Suprapubic skin (tissue), 4 donors: ENCODE measurements around the gene ARFGEF3. TPM values are rescaled to one million over a fixed set of nuclear protein-coding genes. Genes with fewer than 3 reads are reported as not detected.

Source experiments
- DNase-seq, 2 donors: peaks; one replicate each; pipeline ENCODE4 v3.0.0-alpha.2; 2019; ENCODE audit warnings: low spot score in 2 of 2
- H3K27ac ChIP-seq: fragments of 200-600 bp; sonication (generic); one replicate; pipeline ENCODE4 v1.5.1; 2019
- H3K27me3 ChIP-seq: fragments of 200-600 bp; sonication (generic); one replicate; pipeline ENCODE4 v1.5.1; 2019
- H3K36me3 ChIP-seq: fragments of 200-600 bp; sonication (generic); one replicate; pipeline ENCODE4 v1.5.1; 2019
- H3K4me1 ChIP-seq: fragments of 200-600 bp; sonication (generic); one replicate; pipeline ENCODE4 v1.5.1; 2019
- H3K4me3 ChIP-seq: fragments of 200-600 bp; sonication (generic); one replicate; pipeline ENCODE4 v1.5.1; 2019; ENCODE audit warnings: mild to moderate bottlenecking
- H3K9me3 ChIP-seq: fragments of 200-600 bp; sonication (generic); one replicate; pipeline ENCODE4 v1.5.1; 2019
- EP300 ChIP-seq: sonication (generic); formaldehyde crosslinking; IDR thresholded peaks from one replicate; pipeline ENCODE4 v1.6.1; 2017; ENCODE audit warnings: antibody characterized with exemption
- POLR2A ChIP-seq, 2 donors: fragments of 450-650 bp; IDR thresholded peaks; one replicate each; pipeline ENCODE4 v1.6.1; 2017; ENCODE audit warnings: antibody characterized with exemption in 2 of 2, mild to moderate bottlenecking in 2 of 2, moderate library complexity in 2 of 2
- POLR2AphosphoS5 ChIP-seq, 3 donors: sonication (generic); formaldehyde crosslinking; IDR thresholded peaks; one replicate each; pipeline ENCODE4 v1.6.1; 2017; ENCODE audit warnings: antibody characterized with exemption in 3 of 3
- WGBS: methylation state at CpG from one replicate; pipeline ENCODE4 v1.1.5; 2018; 5-methylcytosine and 5-hydroxymethylcytosine counted together
- total RNA-seq, 4 donors: library from RNA; depleted of rRNA; stranded (reverse); fragments of >200 nt; gene quantifications; one replicate each; pipeline ENCODE4 v1.1.0, GENCODE V29; 2016
- TF ChIP-seq, protein P1 (sequence below), 2 donors: fragments of 200-600 bp in 1 of 2; fragments of 450-650 bp in 1 of 2; sonication (generic) in 1 of 2; IDR thresholded peaks; one replicate each; pipeline ENCODE4 v1.5.1; 2016 to 2019; ENCODE audit warnings: antibody characterized with exemption in 2 of 2, mild to moderate bottlenecking in 1 of 2, moderate library complexity in 1 of 2

The ARFGEF3 gene
- total RNA-seq, 4 donors from 2014 or later: 5.1 to 20.6 (median 9.6) TPM

DNA sequence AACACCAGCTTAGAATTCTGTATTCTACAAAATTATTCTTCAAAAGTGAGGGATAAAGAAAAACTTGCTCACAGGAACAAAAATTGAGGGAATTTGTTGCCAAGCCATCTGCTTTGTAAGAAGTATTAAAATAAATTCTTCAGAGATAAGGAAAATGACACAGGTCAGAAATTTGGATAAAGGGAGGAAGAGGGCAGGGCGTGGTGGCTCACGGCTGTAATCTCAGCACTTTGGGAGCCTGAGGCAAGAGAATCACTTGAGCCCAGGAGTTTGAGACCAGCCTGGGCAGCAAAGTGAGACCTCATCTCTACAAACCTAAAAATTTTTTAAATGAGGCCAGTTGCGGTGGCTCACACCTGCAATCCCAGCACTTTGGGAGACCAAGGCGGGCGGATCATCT lies 227.8 kb downstream of the ARFGEF3 start:
- Histone ChIP-seq H3K36me3 (no peaks in the 10 kb centered on the region), H3K4me3 (no peak overlapping the region), H3K9me3 (no peaks in the 10 kb centered on the region), H3K27me3 (no peaks in the 10 kb centered on the region), H3K4me1 (no peaks in the 10 kb centered on the region), H3K27ac (no peak overlapping the region)
- WGBS: 84% methylated on average over 5 of the region's 5 CpGs
- TF ChIP-seq, protein P1, sequence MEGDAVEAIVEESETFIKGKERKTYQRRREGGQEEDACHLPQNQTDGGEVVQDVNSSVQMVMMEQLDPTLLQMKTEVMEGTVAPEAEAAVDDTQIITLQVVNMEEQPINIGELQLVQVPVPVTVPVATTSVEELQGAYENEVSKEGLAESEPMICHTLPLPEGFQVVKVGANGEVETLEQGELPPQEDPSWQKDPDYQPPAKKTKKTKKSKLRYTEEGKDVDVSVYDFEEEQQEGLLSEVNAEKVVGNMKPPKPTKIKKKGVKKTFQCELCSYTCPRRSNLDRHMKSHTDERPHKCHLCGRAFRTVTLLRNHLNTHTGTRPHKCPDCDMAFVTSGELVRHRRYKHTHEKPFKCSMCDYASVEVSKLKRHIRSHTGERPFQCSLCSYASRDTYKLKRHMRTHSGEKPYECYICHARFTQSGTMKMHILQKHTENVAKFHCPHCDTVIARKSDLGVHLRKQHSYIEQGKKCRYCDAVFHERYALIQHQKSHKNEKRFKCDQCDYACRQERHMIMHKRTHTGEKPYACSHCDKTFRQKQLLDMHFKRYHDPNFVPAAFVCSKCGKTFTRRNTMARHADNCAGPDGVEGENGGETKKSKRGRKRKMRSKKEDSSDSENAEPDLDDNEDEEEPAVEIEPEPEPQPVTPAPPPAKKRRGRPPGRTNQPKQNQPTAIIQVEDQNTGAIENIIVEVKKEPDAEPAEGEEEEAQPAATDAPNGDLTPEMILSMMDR (IDR thresholded peaks at IDR 0.05): no peak
- TF ChIP-seq EP300 (no peak), POLR2AphosphoS5 (IDR thresholded peaks at IDR 0.05) (no peak), POLR2A (IDR thresholded peaks at IDR 0.05) (no peak)
- DNase-seq: no peak

Other genes with a start within 250 kb of the ARFGEF3 start
- gene PERP, start 54.5 kb upstream of the ARFGEF3 start, total RNA-seq: 1,000 to 10,000 TPM in 3 of 4 donors, 100 to 1,000 TPM in 1; 715 to 1,965 (median 1,827) TPM
- not detected for gene PBOV1, start 56.6 kb downstream of the ARFGEF3 start, total RNA-seq
- gene SMIM28, start 216.0 kb downstream of the ARFGEF3 start, total RNA-seq: not detected
- 10 to 100 TPM; 37.7 to 82.9 (median 56.3) TPM for gene HEBP2, start 242.3 kb downstream of the ARFGEF3 start, total RNA-seq